Measurements from ENCODE around the gene TMEM234.

The TMEM234 gene

GRCh38 chr1:32199717-32200072 is 22.5 kb downstream of the TMEM234 start:
- no peaks in the 10 kb centered on the region for H3K27me3 ChIP-seq (replicated peaks)
- peak overlapping the region; percentile 86 for H3K27ac ChIP-seq

GRCh38 chr1:32199043-32199716 is 23.0 kb downstream of the TMEM234 start:
- Histone ChIP-seq H3K4me3 (ENCODE audit: low read depth, low read length) (no peak overlapping the region), H3K36me3 (replicated peaks) (peaks cover 37% of the 10 kb centered on the region), H3K27ac (no peak overlapping the region), H3K27me3 (replicated peaks) (no peaks in the 10 kb centered on the region)
- DNase-seq, result no peak
- in situ Hi-C loops (cut with HindIII; ENCODE audit: low pct_ligation_motif_present, low sequenced_read_pairs), result no loop called here
- TF ChIP-seq, protein P1, sequence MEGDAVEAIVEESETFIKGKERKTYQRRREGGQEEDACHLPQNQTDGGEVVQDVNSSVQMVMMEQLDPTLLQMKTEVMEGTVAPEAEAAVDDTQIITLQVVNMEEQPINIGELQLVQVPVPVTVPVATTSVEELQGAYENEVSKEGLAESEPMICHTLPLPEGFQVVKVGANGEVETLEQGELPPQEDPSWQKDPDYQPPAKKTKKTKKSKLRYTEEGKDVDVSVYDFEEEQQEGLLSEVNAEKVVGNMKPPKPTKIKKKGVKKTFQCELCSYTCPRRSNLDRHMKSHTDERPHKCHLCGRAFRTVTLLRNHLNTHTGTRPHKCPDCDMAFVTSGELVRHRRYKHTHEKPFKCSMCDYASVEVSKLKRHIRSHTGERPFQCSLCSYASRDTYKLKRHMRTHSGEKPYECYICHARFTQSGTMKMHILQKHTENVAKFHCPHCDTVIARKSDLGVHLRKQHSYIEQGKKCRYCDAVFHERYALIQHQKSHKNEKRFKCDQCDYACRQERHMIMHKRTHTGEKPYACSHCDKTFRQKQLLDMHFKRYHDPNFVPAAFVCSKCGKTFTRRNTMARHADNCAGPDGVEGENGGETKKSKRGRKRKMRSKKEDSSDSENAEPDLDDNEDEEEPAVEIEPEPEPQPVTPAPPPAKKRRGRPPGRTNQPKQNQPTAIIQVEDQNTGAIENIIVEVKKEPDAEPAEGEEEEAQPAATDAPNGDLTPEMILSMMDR (IDR thresholded peaks at IDR 0.05; ENCODE audit: low read depth, low read length, missing control alignments), result no peak

More at GRCh38 chr1:32199717-32200072, 22.5 kb downstream of the TMEM234 start:
- in situ Hi-C loops (cut with HindIII; ENCODE audit: low pct_ligation_motif_present, low sequenced_read_pairs), result no loop called here
- Histone ChIP-seq H3K4me3 (ENCODE audit: low read depth, low read length) (peak overlapping the region; percentile 72), H3K36me3 (replicated peaks) (peaks cover 32% of the 10 kb centered on the region)
- TF ChIP-seq, protein P1 (IDR thresholded peaks at IDR 0.05; ENCODE audit: low read depth, low read length, missing control alignments), result no peak
- no peak for DNase-seq

DNA sequence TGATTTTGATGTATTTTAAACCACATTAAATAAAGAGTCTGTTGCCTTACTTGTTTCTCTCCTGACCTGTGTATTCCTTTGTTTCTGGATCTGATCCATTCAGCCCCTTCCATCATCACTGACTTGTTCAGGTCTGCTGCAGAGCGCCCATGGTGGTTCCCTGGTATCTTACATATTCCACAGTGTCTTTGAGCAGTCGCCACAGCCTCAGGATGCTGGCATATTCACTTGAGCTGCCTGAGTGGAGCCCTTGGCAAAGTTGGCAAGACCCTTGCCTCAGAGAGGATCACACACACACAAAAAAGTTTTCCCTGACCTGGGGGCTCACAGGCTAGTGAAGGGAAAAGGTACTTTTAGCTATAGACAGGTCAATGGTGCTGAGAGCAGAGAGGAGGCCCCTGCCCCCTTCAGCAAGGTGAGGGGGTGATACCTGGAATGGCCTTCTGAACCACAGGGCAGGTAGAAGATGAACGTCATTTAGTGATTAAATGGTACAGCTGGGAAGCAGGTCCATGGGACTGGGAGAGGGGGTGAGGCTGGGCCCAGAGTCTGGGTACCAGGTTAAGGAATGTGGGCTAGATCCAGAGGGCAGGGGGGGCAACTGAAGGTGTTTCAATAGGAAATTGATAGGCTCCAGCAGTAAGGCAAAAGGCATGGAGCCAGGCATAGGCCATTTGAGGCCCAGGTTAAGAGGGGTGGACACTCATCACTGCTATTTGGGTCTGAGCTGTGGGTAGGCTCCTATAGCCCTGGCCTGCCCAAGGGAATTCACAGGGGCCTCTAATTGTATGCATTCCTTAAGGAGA is 23.7 kb downstream of the TMEM234 start:
- Histone ChIP-seq H3K4me3 (ENCODE audit: low read depth, low read length) (no peak overlapping the region), H3K27ac (no peak overlapping the region), H3K27me3 (replicated peaks) (no peaks in the 10 kb centered on the region), H3K36me3 (replicated peaks) (peaks cover 43% of the 10 kb centered on the region)
- no peak for DNase-seq
- TF ChIP-seq, protein P1 (IDR thresholded peaks at IDR 0.05; ENCODE audit: low read depth, low read length, missing control alignments), result no peak
- in situ Hi-C loops (cut with HindIII; ENCODE audit: low pct_ligation_motif_present, low sequenced_read_pairs), result no loop called here

DNA sequence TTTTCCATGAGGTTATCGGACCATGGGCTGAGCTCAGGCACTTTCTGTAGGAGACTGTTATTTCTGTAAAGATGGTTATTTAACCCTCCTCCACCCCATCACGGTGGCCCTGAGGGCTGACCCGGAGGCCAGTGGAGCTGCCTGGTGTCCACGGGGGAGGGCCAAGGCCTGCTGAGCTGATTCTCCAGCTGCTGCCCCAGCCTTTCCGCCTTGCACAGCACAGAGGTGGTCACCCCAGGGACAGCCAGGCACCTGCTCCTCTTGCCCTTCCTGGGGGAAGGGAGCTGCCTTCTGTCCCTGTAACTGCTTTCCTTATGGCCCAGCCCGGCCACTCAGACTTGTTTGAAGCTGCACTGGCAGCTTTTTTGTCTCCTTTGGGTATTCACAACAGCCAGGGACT is 24.3 kb downstream of the TMEM234 start:
- Histone ChIP-seq H3K4me3 (ENCODE audit: low read depth, low read length) (no peak overlapping the region), H3K27me3 (replicated peaks) (no peaks in the 10 kb centered on the region)
- in situ Hi-C loops (cut with HindIII; ENCODE audit: low pct_ligation_motif_present, low sequenced_read_pairs), result no loop called here

GRCh38 chr1:32197074-32197473 is 25.1 kb downstream of the TMEM234 start:
- DNase-seq, result no peak
- Histone ChIP-seq H3K4me3 (ENCODE audit: low read depth, low read length) (no peak overlapping the region), H3K27ac (no peak overlapping the region), H3K27me3 (replicated peaks) (no peaks in the 10 kb centered on the region), H3K36me3 (replicated peaks) (peaks cover 57% of the 10 kb centered on the region)
- in situ Hi-C loops (cut with HindIII; ENCODE audit: low pct_ligation_motif_present, low sequenced_read_pairs), result no loop called here
- TF ChIP-seq, protein P1 (IDR thresholded peaks at IDR 0.05; ENCODE audit: low read depth, low read length, missing control alignments), result no peak

More for the DNA sequence above, 24.3 kb downstream of the TMEM234 start:
- TF ChIP-seq, protein P1 (IDR thresholded peaks at IDR 0.05; ENCODE audit: low read depth, low read length, missing control alignments), result no peak
- DNase-seq, result no peak
- H3K36me3 ChIP-seq (replicated peaks), result peaks cover 49% of the 10 kb centered on the region
- H3K27ac ChIP-seq, result no peak overlapping the region
